ENCODE results near the gene PGM2L1.
"Not testable (repeated sequence)": the region's sequence is repeated elsewhere in the genome, so short reads cannot be mapped to it uniquely, and the experiment has no call there.

PGM2L1 gene

DNA sequence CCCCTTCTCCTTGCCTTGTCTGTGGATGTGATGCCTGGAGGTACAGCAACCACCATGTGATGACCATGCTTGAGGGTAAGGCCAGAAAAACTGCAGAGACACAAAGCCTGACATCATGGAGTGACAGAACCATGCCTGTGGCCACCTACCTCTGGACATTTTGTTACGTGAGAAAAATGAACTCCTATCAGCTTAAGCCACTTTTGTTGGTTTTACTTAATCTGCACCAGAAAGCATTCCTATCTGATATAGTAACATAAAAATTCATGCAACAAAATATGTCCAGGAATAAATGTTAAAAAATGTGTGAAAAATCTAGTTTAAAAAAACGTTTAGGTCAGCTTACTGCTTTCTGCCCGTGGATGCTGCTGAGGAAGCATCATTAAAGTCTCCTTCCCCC, 44.2 kb downstream of the PGM2L1 start:
- Histone ChIP-seq H3K4me3 (no peak overlapping the region), H3K27ac (no peak overlapping the region)

DNA sequence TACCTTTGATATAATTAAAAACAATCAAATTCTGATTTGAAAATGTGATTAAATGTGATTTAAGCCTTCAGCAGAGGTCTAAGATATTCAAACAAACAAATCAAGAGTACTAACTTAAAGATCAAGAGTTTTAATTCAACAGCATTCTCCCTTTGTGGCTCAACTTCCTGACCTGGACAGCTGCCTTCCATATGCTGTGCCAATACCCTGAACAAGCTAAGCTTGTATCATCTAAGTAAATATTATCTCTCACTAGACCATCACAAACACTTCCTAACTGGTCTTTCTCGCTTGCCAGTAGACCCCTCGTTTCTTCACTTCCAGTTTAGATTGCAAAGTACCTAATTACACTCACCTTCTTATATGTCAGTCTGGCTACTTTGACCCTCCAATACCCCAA, 50.9 kb downstream of the PGM2L1 start:
- no peak overlapping the region for H3K4me3 ChIP-seq
- no peak overlapping the region for H3K27ac ChIP-seq

DNA sequence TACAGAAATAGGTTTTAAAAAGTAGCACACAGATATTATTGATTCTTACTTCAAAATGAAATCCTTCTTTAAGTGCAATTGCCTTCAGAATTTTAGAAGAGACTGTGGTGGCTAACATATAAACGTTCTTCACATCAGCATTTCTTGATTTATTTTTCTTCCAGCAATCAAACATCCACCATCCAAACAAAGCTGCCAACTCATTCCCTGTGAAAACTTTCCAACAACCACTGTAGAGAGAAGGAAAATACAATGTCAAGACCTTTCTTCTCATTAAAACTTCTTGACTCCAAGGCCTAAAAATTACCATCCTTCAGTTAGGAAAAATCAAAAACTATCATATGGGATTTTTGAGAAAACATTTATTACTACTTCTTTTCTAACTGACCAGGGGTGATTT, 52.8 kb downstream of the PGM2L1 start:
- no peak overlapping the region for H3K27ac ChIP-seq
- H3K4me3 ChIP-seq: no peak overlapping the region

DNA sequence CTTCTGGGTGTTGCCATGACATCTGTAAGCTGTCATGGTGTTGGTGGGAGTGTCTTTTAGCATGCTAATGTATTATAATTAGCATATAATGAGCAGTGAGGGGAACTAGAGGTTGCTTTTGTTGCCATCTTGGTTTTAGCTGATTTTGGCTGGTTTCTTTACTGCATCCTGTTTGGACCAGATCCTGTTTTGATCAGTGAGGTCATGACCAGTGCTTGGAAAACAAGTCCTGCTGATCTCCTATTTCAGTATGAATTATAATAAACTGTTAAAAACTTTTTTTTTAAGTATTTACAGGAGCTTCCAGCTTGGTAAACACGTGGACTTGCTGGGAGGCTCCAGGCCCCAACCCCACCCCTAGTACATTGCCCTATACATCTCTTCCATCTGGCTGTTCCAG, 56.3 kb downstream of the PGM2L1 start:
- H3K27ac ChIP-seq: no peak overlapping the region
- H3K4me3 ChIP-seq: no peak overlapping the region

DNA sequence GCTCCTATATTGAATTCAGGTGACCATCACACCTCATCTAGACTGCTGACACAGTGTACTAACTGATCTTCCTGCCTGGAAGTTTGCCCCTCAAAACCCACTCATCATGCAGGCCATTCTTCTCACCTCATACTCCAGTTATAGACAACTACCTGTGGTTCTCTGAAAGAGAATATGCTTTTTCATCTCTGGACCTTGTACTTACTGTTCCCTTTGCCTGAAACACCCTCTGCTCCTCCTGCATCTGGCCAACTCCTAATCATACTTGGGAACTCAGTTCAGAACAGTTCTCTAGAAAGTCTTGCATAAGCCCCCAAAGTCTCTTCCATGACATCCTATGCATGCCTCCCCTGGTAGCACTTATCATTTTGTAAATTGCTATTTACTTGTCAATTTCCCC, 58.6 kb downstream of the PGM2L1 start:
- no peak overlapping the region for H3K4me3 ChIP-seq
- H3K27ac ChIP-seq: no peak overlapping the region

DNA sequence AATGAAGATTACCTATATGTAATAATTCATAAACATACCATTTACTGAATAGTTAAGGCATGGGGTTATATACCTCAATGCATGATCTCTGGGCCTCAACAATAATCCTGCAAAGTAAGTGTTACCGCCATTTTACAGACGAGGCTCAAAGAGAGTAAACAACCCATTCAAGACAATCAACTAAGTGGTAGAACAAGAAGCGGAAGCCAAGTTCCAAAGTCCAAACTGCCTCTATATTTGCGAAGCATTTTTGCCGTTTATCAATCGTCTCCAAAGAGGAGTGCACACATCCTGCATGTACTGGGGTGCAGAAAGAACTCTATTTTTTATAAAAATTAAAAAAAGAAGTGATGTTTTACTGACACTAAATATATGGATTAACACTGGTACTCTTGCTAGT, 59.3 kb downstream of the PGM2L1 start:
- Histone ChIP-seq H3K4me3 (no peak overlapping the region), H3K27ac (no peak overlapping the region)

DNA sequence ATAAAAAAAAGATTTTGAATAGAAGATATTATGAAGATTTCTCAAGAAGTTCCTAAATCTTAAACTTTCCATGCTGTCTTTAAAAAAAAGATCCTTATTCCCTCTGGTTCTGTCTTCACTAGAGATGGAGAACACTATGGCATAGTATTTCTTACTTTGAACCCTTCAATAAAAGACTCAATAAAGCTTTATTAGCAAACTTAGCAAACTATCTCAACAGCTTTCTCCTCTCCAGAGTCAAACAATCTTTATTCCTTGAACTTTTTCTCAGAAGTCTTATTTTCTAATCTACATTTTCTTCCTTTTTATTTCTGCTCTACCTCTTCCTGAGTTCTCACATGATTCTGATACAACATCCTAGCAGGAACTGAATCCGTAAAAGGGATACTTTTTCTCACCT, 65.0 kb downstream of the PGM2L1 start:
- no peak overlapping the region for H3K4me3 ChIP-seq
- no peak overlapping the region for H3K27ac ChIP-seq

DNA sequence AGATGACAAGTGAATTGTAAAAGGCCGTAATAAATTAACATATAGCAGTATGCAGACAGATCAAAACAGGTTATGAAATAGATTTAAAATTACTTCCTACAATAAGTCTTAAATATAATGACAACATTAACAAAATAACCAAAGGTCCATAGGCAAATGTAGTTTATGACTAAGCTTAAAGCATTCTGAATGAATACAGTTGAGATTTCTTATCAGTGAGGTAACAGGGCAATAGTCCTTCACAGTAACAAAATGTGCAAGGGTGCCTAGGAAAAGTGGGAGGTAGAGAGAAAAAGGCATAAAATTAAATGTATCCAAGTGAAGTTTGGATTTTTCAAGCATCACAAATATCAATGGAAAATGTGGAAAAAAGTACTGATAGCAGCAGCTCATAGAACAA, 65.9 kb downstream of the PGM2L1 start:
- Histone ChIP-seq H3K4me3 (no peak overlapping the region), H3K27ac (no peak overlapping the region)

DNA sequence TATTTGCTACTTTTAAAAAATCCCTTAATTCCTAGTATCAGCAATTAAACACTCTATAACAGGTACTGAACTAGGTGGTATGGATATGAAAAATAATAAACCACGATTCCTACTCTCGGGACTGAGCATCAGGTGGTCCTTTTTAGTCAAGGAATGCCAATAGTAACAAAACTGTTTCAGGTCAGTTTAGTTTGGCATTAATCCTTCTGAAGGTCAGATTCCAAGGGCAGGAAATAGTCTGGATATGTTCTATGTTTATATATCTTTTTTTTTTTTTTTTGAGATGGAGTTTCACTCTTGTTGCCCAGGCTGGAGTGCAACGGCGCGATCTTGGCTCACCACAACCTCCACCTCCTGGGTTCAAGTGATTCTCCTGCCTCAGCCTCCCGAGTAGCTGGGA, 67.2 kb downstream of the PGM2L1 start:
- H3K27ac ChIP-seq, H3K4me3 ChIP-seq: not testable (repeated sequence)

DNA sequence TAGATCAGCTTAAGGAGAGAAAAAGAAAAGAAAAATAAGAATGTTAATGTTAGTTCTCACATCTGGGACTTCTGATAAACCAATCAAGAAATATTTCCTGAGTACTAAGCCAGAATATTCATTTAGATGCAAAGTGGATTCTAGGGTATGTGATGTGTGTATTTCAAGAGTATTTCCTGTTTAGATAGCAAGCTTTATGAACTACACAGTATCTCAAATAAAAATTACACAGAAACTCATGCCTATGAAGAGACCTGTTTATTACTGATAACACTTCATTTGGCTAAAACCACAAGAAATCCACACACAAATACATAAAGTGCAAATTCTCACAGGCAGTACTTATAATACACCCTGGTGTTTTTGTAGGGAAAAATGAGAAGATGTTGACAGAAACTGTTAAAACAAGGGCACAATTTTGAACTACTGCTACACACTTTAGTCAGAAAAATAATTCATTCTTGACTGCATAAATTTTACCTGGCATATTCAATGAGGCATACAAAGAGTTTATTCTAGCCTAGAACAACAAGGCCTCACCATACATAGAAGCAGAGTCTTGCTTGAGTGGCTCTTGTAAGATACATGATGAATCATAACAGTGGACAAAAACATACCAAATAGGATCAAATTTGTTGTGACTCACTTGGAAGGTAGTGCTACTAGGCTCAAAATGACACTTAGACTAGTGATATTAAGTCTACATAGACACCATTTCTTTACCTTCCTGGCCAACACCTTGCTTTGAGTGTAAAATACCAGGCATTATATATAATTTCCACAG, 68.0 kb downstream of the PGM2L1 start:
- Histone ChIP-seq H3K4me3 (no peak overlapping the region), H3K27ac (no peak overlapping the region)

DNA sequence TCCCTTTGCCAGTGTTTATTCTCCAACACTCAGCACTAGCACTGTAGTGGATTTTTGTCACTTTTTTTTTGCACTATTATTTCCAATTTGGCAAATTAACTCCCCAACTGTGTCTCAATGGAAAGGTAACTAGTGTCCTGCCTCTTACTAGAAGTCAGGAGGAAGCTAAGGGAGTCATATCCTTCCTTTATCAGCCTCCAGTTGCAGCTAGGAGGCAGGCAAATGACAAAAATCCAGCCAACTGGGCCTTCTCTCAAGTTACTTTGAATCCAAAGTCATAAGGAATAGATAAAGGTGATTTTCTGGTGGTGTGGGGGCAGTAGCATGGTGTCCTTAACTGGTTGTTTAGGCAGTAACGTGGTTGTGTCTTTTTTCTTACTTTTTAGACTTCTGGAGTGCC, 71.2 kb downstream of the PGM2L1 start:
- peak overlapping the region in 1 of 21 experiments; percentile 3 for H3K27ac ChIP-seq
- no peak overlapping the region for H3K4me3 ChIP-seq

DNA sequence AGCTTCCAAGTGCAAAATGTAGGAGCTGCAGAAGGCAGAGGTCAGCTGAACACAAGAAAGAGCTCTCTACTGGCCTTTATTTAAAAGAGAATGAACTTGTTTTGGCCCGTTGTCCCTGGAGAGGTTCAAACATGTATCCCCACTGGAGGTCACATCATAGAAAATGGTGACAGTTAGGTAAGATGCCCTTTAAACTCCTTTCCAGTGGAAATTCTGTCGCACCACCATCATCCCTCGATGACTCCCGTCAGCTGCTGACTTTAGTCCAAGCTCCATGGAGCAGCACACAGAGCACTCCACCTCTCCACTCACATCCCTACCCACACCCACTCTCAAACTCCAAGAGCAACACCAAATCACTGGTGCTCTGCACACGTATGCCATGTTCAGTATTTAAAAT, 71.6 kb downstream of the PGM2L1 start:
- H3K4me3 ChIP-seq: no peak overlapping the region
- H3K27ac ChIP-seq: peak overlapping the region in 2 of 21 experiments; percentile 3 to 14

DNA sequence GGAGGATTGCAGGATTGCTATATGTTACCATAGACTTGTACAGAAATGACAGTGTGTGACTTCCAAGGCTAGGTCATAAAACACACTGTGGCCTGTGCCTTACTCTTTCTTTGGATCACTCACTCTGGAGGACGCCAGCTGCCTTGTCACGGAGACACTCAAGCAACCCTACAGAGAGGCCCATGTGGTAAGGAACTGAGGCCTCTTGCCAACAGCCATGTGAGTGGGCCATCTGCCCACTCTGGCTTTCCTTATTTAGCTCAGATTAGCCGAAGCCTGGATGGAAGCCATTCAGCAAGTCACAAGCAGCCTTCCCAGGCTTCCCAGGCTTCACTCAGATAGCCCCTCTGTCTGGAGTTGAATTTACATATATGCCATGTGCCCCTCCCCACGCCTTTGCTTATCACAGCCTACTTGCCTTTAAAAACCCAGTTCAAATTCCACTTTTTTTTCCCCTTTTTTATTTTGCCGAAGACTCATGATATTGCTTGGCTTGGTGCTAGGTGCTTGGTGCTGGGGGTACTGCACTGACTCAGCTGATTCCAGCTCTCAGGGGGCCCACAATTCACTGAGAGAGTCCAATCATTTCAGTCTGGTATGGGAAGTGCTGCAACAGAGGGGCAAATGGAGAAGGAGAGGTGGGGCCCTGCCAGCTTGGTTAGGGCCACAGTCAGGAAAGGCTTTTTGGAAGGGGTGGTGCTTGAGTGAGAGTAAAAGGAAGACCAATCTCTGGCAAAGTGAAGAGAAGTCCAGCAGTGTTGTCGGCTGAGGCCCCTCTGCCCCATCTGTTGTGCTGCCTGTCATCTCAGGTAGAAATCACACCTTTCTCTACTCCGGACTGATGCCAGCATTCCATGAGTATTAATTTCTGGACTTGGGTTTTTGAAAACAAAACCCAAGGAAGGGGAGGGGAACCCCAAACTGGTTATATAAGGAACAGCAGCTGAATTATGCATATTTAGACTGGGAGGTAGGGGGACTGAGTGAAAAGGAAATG, 72.3 kb downstream of the PGM2L1 start:
- Histone ChIP-seq H3K27ac (peak overlapping the region in 8 of 21 experiments; percentile 1 to 76 (median 34)), H3K4me3 (no peak overlapping the region)

DNA sequence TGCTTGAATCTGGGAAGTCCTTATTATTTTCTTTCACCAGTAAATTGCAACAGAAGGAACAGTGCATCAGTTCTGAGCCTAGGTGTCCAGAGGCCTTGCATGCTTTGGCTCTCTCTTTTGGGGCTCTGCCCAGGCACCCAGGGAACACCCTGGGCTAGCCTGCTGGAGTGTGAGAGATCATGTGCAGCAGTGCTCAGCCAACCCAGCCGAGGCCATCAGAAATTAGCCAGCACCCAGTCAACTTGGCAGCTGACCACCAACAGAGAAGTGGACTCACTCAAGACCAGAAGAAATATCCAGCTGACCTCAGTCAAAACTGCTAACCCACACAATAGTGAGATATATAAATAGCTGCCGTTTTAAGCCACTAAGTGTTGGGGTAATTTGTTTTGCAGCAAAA, 75.6 kb downstream of the PGM2L1 start:
- H3K4me3 ChIP-seq: no peak overlapping the region
- peak overlapping the region in 5 of 21 experiments; percentile 4 to 53 (median 9) for H3K27ac ChIP-seq

DNA sequence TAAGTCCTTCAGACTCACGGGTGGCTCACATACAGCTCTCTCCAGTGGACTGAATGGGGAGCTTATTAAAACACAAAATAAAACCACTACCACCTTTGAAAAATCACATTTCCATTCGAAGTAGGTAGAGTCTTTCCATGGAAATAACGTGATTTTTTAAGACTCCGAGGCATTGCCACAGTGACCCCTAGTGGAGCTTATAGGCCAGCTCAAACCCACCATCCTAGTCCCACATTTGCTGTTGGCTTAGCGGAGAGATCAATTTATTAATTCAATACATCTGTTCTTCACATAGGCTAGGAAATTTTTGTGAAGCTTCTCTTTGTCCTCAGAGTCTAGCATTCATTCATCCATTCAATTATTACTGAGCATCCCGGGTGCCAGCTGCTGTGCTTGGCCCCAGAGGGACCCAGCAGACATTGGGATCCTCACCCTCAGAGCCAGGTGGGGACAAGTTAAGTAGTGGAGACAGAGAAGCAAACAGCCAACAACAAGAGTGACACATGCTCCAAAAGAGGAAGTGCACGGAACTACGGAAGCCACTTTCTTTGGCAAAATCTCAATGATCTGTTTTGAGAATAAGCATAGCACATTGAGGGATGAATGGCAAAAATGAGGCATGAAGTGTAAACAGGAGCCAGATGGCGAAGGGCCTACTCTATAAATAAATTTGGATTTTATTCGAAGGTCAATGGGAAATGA, 76.6 kb downstream of the PGM2L1 start:
- Histone ChIP-seq H3K4me3 (no peak overlapping the region), H3K27ac (peak overlapping the region in 5 of 21 experiments; percentile 13 to 57 (median 39))

DNA sequence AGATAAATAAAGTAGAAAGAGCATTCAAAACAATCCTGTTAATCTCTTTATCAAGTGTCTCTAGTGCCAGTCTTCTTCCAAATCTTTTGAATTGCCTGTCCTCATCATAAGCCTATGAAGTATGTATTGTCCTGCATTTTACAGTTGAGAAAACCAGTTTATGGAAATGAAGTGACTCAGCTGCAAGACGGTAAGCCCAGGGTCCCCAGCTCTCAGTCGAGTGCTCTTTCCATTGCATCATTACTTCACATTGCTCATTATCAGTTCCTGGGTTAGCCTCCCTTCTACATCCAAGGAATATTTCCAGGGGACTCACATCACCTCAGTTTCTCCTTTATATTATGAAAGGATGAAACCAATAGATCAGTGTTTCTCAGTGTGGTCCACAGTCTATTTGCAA, 77.7 kb downstream of the PGM2L1 start:
- Histone ChIP-seq H3K4me3 (no peak overlapping the region), H3K27ac (peak overlapping the region in 2 of 21 experiments; percentile 13 to 28)

DNA sequence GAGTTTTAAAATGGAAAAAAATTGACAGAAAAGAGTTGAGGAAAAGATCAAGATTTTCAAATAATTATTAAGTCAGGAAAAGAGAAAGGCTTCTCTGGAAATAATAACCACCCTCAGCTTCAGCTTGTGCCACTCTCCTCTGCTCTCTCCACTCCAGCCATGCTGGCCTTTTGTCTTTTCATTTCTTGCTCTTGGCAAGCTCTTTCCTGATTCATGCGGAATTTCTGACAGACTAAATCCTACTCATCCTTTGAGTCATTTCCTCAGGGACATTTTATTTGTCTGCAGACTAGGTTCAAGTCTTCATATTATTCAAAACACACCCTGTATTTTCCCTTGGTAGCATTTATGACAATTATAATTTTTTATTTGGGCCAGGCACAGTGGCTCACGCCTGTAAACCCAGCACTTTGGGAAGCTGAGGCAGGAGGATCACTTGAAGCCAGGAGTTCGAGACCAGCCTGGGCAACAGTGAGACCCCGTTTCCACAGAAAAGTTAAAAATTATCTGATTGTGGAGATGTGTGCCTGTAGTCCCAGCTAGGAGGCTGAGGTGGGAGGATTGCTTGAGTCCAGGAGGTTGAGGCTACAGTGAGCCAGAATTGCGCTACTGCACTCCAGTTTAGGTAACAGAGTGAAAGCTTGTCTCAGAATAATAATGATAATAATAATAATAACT, 79.0 kb downstream of the PGM2L1 start:
- H3K27ac ChIP-seq: peak overlapping the region in 6 of 21 experiments; percentile 18 to 81 (median 56)
- H3K4me3 ChIP-seq: no peak overlapping the region

DNA sequence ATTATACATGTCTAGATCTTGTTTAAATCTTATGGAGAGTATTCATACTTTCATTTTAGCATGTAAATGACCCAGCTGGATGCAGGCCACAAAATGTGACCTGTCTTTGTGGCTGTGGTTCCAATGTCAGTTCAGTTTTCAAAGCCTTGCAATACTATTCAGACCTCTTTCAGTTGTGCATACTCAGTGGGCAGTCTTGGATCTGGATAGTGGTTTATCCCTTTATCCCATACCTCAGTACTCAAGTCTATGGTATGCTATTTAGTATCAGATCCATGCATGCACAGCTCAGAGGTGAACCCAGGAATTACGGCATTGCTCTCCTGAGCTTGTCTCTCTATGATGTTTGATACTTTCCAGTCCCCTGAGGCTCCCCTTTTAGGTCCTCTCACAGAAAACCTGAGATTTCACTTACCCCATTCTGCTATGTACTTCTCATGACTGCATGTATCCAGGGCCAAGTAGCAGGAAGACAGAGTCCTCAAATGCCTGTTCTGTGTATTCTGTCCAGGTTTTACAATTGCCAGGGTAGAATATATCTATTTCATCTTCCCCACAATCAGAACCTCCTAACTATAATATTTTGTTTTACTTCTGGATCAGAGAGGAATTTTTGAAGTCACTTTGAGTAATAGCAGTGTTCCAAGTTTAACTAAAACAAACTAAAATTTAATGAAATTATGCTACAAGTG, 79.8 kb downstream of the PGM2L1 start:
- peak overlapping the region in 6 of 21 experiments; percentile 18 to 81 (median 58) for H3K27ac ChIP-seq
- no peak overlapping the region for H3K4me3 ChIP-seq
